Activated CD4-positive, alpha-beta memory T cell treated with anti-CD3 and anti-CD28 coated beads for 36 hours (primary cell): Measurements from ENCODE around the gene PITRM1. TPM values are rescaled to one million over a fixed set of nuclear protein-coding genes. Genes with fewer than 3 reads are reported as not detected.
"Not testable (repeated sequence)": the region's sequence is repeated elsewhere in the genome, so short reads cannot be mapped to it uniquely, and the experiment has no call there.

Experiments used
- CTCF ChIA-PET: fragments of 350-600 bp; sonication (Branson Sonifier 250); formaldehyde crosslinking; loops from one replicate; lab custom pipeline; 2021; ENCODE audit warnings: antibody characterized with exemption, inconsistent platforms; lab: Charles Lee
- POLR2A ChIA-PET: fragments of 350-600 bp; sonication (Branson Sonifier 250); formaldehyde crosslinking; loops from one replicate; lab custom pipeline; 2021; ENCODE audit warnings: antibody characterized with exemption; lab: Charles Lee
- DNase-seq: peaks from one replicate; pipeline ENCODE4 v3.0.0-alpha.2; 2020
- H3K27ac Mint-ChIP-seq: one replicate; pipeline ENCODE4 v1.8.0; 2021; ENCODE audit warnings: mixed read lengths
- H3K27me3 Mint-ChIP-seq: one replicate; pipeline ENCODE4 v1.8.0; 2021; ENCODE audit warnings: mixed read lengths
- H3K36me3 Mint-ChIP-seq: one replicate; pipeline ENCODE4 v1.8.0; 2021; ENCODE audit warnings: mixed read lengths
- H3K4me1 Mint-ChIP-seq: one replicate; pipeline ENCODE4 v1.8.0; 2021; ENCODE audit warnings: low read depth, mixed read lengths
- H3K4me3 Mint-ChIP-seq: one replicate; pipeline ENCODE4 v1.8.0; 2021; ENCODE audit warnings: mild to moderate bottlenecking, mixed read lengths
- H3K9me3 Mint-ChIP-seq: one replicate; pipeline ENCODE4 v1.8.0; 2021; ENCODE audit warnings: mixed read lengths
- intact Hi-C: fragments of 100-400 bp; cut with micrococcal nuclease; formaldehyde crosslinking; loops from one replicate; pipeline ENCODE4 v1.15.1; 2023
- total RNA-seq, 2 experiments: library from RNA; stranded (reverse); gene quantifications; one replicate each; pipeline ENCODE4 v1.2.3, GENCODE V29; 2021

Gene PITRM1
- total RNA-seq, 2 experiments from 2014 or later, result 103 to 109 TPM

DNA sequence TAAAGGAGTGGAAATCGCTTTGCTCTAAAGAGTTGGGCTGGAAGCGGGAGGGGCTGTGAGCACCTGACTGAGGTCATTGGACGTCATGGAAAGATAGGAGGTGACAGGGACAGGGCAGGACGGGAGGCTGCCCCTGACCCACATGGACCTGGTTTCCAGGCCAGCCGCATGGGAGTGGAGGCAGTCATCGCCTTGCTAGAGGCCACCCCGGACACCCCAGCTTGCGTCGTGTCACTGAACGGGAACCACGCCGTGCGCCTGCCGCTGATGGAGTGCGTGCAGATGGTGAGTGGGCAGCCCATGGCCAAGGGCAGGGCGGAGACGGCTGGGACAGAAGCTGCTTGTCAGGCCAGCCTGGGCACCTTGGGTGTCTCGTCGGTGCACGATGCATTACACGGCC is 63.4 kb downstream of the PITRM1 start:
- CTCF ChIA-PET, result no interaction called here
- Mint-ChIP-seq H3K9me3 (no peaks in the 10 kb centered on the region), H3K4me3 (no peak overlapping the region), H3K27ac (no peak overlapping the region), H3K36me3 (peaks cover 68% of the 10 kb centered on the region), H3K27me3 (no peaks in the 10 kb centered on the region), H3K4me1 (no peaks in the 10 kb centered on the region)
- intact Hi-C loops, result no loop called here
- DNase-seq, result no peak
- POLR2A ChIA-PET, result no interaction called here

DNA sequence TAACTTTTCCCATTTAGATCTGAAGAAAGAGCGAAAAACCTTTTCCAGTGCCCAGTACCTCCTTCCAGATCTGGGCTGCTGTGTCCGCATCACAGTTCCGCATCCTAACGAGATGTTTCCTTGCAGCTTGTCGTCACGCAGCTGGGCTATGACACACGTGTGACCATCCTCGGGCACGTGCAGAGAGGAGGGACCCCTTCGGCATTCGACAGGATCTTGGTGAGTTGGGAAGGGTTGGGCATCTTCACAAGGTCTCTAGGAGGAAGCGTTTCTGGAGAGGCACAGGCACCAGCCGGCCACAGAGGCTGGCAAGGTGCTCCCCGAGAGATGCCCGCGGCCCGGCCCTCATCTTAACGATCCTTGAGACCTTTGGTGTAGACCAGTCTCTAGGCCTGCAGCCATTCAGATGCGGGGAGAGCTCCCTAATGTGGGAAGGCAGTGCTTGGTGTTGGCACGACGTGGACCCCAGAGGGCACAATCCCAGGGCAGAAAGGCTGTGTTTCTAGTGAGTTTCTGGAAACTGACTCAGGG is 63.9 kb downstream of the PITRM1 start:
- Mint-ChIP-seq H3K36me3 (peaks cover 68% of the 10 kb centered on the region), H3K4me3 (no peak overlapping the region), H3K27me3 (no peaks in the 10 kb centered on the region), H3K4me1 (no peaks in the 10 kb centered on the region), H3K9me3 (no peaks in the 10 kb centered on the region), H3K27ac (no peak overlapping the region)
- intact Hi-C loops, result no loop called here
- no peak for DNase-seq
- POLR2A ChIA-PET, result no interaction called here
- CTCF ChIA-PET, result no interaction called here

DNA sequence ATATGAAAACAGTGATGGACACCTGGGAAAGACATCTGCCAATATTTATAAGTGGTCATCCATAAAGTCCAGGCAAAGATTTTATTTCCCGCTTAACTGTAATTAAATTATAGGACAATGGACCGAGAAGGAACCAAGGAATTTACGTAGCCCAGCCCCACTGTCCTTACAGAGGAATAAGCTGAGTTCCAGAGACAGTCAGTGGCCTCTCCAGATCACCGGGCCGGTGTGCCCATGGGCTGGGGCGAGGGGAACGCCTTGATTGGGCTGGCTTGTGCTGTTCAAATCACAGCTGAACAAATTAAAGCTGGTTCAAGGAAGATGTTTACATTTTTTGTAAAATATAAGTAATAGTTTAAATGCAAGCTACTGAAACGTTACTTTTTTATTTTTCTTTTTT is 64.5 kb downstream of the PITRM1 start:
- H3K9me3 Mint-ChIP-seq, result no peaks in the 10 kb centered on the region
- ChIA-PET POLR2A (no interaction called here), CTCF (no interaction called here)
- no peaks in the 10 kb centered on the region for H3K27me3 Mint-ChIP-seq
- intact Hi-C loops, result no loop called here
- no peak overlapping the region for H3K27ac Mint-ChIP-seq
- no peaks in the 10 kb centered on the region for H3K4me1 Mint-ChIP-seq
- no peak for DNase-seq
- H3K4me3 Mint-ChIP-seq, result no peak overlapping the region
- peaks cover 68% of the 10 kb centered on the region for H3K36me3 Mint-ChIP-seq

DNA sequence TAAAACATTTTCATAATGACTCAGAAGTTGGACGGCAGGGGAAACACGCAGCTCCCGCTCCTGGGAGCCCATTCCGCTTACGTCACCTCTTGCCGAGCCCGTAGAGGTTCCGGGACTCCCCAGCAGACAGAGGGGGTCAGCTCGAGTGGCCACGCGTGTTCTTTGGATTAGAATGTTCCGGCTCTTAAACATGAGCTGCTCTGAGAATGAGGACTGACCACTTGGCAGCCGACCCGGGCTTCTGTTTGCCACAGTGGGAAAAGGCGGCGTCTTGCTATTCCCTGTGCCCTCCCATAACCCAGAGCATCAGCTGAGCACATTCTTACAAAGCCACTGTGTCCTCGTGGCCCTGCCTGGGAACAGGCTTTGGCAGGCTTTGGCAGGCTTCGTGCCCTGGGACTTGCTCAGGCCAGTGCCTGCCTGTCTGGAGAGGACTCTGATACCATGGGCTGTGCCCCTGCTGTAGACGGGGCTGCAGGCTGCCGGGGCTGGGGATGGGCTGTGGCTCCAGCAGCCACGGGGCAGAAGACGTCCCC is 65.1 kb downstream of the PITRM1 start:
- Mint-ChIP-seq H3K9me3 (no peaks in the 10 kb centered on the region), H3K4me1 (no peaks in the 10 kb centered on the region), H3K36me3 (peaks cover 66% of the 10 kb centered on the region), H3K27me3 (no peaks in the 10 kb centered on the region), H3K27ac (no peak overlapping the region), H3K4me3 (no peak overlapping the region)
- ChIA-PET CTCF (no interaction called here), POLR2A (no interaction called here)
- intact Hi-C loops, result no loop called here
- no peak for DNase-seq

GRCh38 chr10:3106928-3107425 is 65.6 kb downstream of the PITRM1 start:
- intact Hi-C loops, result no loop called here
- H3K27me3 Mint-ChIP-seq, result no peaks in the 10 kb centered on the region
- no peak overlapping the region for H3K27ac Mint-ChIP-seq
- ChIA-PET CTCF (no interaction called here), POLR2A (no interaction called here)
- H3K4me1 Mint-ChIP-seq, result no peaks in the 10 kb centered on the region
- no peak overlapping the region for H3K4me3 Mint-ChIP-seq
- DNase-seq, result no peak
- peaks cover 64% of the 10 kb centered on the region for H3K36me3 Mint-ChIP-seq
- H3K9me3 Mint-ChIP-seq, result no peaks in the 10 kb centered on the region

- CTCF ChIA-PET, H3K27me3 Mint-ChIP-seq, H3K4me1 Mint-ChIP-seq, DNase-seq, H3K27ac Mint-ChIP-seq, H3K4me3 Mint-ChIP-seq, POLR2A ChIA-PET, H3K9me3 Mint-ChIP-seq, intact Hi-C loops: not testable (repeated sequence)
- H3K36me3 Mint-ChIP-seq, result peaks cover 62% of the 10 kb centered on the region
Measured at GRCh38 chr10:3106328-3106727, 66.3 kb downstream of the PITRM1 start.

- POLR2A ChIA-PET, result no interaction called here
- no peak overlapping the region for H3K27ac Mint-ChIP-seq
- no peak overlapping the region for H3K4me3 Mint-ChIP-seq
Measured at GRCh38 chr10:3105905-3106304, 66.7 kb downstream of the PITRM1 start.

GRCh38 chr10:3105166-3105565 is 67.4 kb downstream of the PITRM1 start:
- H3K27ac Mint-ChIP-seq, result no peak overlapping the region
- DNase-seq, result no peak
- ChIA-PET POLR2A (no interaction called here), CTCF (no interaction called here)
- no peaks in the 10 kb centered on the region for H3K27me3 Mint-ChIP-seq
- H3K4me1 Mint-ChIP-seq, result no peaks in the 10 kb centered on the region
- peaks cover 61% of the 10 kb centered on the region for H3K36me3 Mint-ChIP-seq
- no peak overlapping the region for H3K4me3 Mint-ChIP-seq
- intact Hi-C loops, result no loop called here
- no peaks in the 10 kb centered on the region for H3K9me3 Mint-ChIP-seq

More at GRCh38 chr10:3105905-3106304, 66.7 kb downstream of the PITRM1 start:
- peaks cover 62% of the 10 kb centered on the region for H3K36me3 Mint-ChIP-seq
- no peaks in the 10 kb centered on the region for H3K4me1 Mint-ChIP-seq
- H3K9me3 Mint-ChIP-seq, result no peaks in the 10 kb centered on the region
- intact Hi-C loops, result no loop called here
- H3K27me3 Mint-ChIP-seq, result no peaks in the 10 kb centered on the region
- no peak for DNase-seq
- CTCF ChIA-PET, result no interaction called here

DNA sequence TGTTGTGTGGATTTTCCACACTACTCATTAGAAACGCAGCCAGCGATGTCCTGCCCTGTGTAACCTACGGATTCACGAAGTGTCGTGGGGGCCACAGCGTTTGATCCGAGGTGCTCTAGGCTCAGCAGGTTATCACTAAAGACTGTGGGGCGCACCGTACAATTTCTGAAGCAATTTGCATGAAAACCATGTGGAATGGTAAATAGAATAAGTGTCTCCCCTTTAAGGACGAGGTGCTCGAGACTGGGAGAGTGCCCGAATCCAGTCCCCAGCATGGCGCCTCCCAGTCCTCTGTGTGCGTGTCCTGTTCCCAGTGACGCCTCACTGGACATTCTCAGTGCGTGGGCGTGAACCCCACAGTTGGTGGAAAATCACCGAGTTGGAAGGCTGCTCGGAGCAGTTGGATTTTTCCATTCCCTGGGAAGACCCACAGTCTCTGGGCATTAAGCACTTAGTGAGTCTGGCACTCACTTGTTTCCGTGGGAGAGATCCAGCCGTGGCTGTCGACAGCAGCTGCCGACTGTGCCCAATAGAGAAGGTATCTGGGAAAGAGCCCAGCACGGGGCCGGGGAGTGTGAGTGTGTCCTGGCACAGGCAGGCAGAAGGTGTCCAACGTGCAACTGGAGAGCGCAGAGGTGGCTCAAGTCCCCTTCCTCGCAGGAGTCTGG is 68.2 kb downstream of the PITRM1 start:
- ChIA-PET CTCF (no interaction called here), POLR2A (no interaction called here)
- no peak for DNase-seq
- Mint-ChIP-seq H3K4me1 (peaks cover 5% of the 10 kb centered on the region), H3K27me3 (no peaks in the 10 kb centered on the region), H3K36me3 (peaks cover 65% of the 10 kb centered on the region), H3K27ac (no peak overlapping the region), H3K9me3 (no peaks in the 10 kb centered on the region), H3K4me3 (no peak overlapping the region)
- intact Hi-C loops, result no loop called here

GRCh38 chr10:3103646-3104045 is 68.9 kb downstream of the PITRM1 start:
- peaks cover 63% of the 10 kb centered on the region for H3K36me3 Mint-ChIP-seq
- H3K27ac Mint-ChIP-seq, result no peak overlapping the region
- intact Hi-C loops, result no loop called here
- no peak overlapping the region for H3K4me3 Mint-ChIP-seq
- peaks cover 12% of the 10 kb centered on the region for H3K4me1 Mint-ChIP-seq
- no peak for DNase-seq
- POLR2A ChIA-PET, result no interaction called here
- CTCF ChIA-PET, result no interaction called here
- no peaks in the 10 kb centered on the region for H3K27me3 Mint-ChIP-seq
- no peaks in the 10 kb centered on the region for H3K9me3 Mint-ChIP-seq

- POLR2A ChIA-PET, result no interaction called here
- Mint-ChIP-seq H3K27me3 (no peaks in the 10 kb centered on the region), H3K9me3 (no peaks in the 10 kb centered on the region), H3K27ac (no peak overlapping the region), H3K4me3 (no peak overlapping the region), H3K4me1 (peaks cover 12% of the 10 kb centered on the region), H3K36me3 (peaks cover 57% of the 10 kb centered on the region)
- intact Hi-C loops, result no loop called here
- no peak for DNase-seq
- CTCF ChIA-PET, result no interaction called here
Measured at GRCh38 chr10:3102720-3103427, 69.7 kb downstream of the PITRM1 start.

- POLR2A ChIA-PET, result no interaction called here
- intact Hi-C loops, result no loop called here
Measured at GRCh38 chr10:3100856-3101640, 71.5 kb downstream of the PITRM1 start.

More at GRCh38 chr10:3100856-3101640, 71.5 kb downstream of the PITRM1 start:
- no peak overlapping the region for H3K4me3 Mint-ChIP-seq
- no peak for DNase-seq
- no peaks in the 10 kb centered on the region for H3K9me3 Mint-ChIP-seq
- H3K27me3 Mint-ChIP-seq, result no peaks in the 10 kb centered on the region
- no peak overlapping the region for H3K27ac Mint-ChIP-seq
- CTCF ChIA-PET, result no interaction called here
- peaks cover 22% of the 10 kb centered on the region for H3K4me1 Mint-ChIP-seq
- peaks cover 54% of the 10 kb centered on the region for H3K36me3 Mint-ChIP-seq
